ENCODE measurements around the gene DMD.

DNA sequence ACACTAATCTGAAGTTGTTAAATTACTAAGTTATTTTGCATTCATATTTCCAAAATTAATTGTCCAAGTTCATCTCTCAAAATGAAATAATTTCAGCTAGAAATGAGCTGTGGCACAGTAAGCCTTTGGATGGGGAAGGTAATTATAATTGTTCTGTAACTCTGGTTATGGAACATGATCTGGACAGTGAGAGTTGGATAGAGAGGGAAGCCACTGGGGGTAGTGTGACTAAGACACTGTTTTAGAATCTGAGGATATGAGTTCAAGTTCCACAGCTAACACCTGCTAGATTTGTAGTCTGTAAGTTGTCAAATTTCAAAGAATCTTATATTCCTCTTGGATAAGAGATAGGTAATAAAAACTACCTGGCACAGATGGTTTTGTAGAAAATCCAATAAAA, 49.5 kb downstream of the DMD start:
- TF ChIP-seq, protein P1, sequence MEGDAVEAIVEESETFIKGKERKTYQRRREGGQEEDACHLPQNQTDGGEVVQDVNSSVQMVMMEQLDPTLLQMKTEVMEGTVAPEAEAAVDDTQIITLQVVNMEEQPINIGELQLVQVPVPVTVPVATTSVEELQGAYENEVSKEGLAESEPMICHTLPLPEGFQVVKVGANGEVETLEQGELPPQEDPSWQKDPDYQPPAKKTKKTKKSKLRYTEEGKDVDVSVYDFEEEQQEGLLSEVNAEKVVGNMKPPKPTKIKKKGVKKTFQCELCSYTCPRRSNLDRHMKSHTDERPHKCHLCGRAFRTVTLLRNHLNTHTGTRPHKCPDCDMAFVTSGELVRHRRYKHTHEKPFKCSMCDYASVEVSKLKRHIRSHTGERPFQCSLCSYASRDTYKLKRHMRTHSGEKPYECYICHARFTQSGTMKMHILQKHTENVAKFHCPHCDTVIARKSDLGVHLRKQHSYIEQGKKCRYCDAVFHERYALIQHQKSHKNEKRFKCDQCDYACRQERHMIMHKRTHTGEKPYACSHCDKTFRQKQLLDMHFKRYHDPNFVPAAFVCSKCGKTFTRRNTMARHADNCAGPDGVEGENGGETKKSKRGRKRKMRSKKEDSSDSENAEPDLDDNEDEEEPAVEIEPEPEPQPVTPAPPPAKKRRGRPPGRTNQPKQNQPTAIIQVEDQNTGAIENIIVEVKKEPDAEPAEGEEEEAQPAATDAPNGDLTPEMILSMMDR (IDR thresholded peaks at IDR 0.05): no peak
- TF ChIP-seq TCF7L2 (IDR thresholded peaks at IDR 0.05; ENCODE audit: low read depth, low read length): no peak

Measured in Panc1 (cell line).